Mesenchymal stem cell (in vitro differentiated cells and primary cell): ENCODE measurements around the gene ALPG.
"Not testable (repeated sequence)": the region's sequence is repeated elsewhere in the genome, so short reads cannot be mapped to it uniquely, and the experiment has no call there.

Source experiments
- DNase-seq: peaks from one replicate; pipeline ENCODE4 v3.0.0-alpha.2; 2013
- H2AFZ ChIP-seq: one replicate; pipeline ENCODE4 v1.6.1; 2013; ENCODE audit warnings: low read depth, mild to moderate bottlenecking, control low read depth, inconsistent platforms, low read length, moderate library complexity
- H2AK5ac ChIP-seq: 2 replicates; pipeline ENCODE4 v1.6.1; 2013; ENCODE audit warnings: low read length, moderate library complexity, mild to moderate bottlenecking, inconsistent platforms; ENCODE audit not compliant: severe bottlenecking
- H2BK120ac ChIP-seq: one replicate; pipeline ENCODE4 v1.6.1; 2013; ENCODE audit warnings: low read depth, mild to moderate bottlenecking, inconsistent platforms, low read length, moderate library complexity
- H2BK12ac ChIP-seq, 2 experiments: one replicate each; pipeline ENCODE4 v1.6.1; 2013; ENCODE audit warnings: inconsistent platforms in 2 of 2, low read length in 2 of 2, mild to moderate bottlenecking in 2 of 2, moderate library complexity in 2 of 2, control low read depth in 1 of 2
- H2BK15ac ChIP-seq: one replicate; pipeline ENCODE4 v1.6.1; 2013; ENCODE audit warnings: mild to moderate bottlenecking, low read depth, inconsistent platforms; ENCODE audit not compliant: poor library complexity, severe bottlenecking
- H2BK5ac ChIP-seq: 2 replicates; pipeline ENCODE4 v1.6.1; 2013; ENCODE audit warnings: low read depth, mild to moderate bottlenecking, low read length, control low read depth, inconsistent platforms; ENCODE audit not compliant: poor library complexity, severe bottlenecking
- H3K14ac ChIP-seq, 2 experiments: one replicate each; pipeline ENCODE4 v1.6.1; 2013; ENCODE audit warnings: inconsistent platforms in 2 of 2, low read length in 2 of 2, control low read depth in 1 of 2, mild to moderate bottlenecking in 1 of 2, moderate library complexity in 1 of 2
- H3K18ac ChIP-seq, 2 experiments: one replicate each; pipeline ENCODE4 v1.6.1; 2013; ENCODE audit warnings: inconsistent platforms in 2 of 2, low read length in 2 of 2, control low read depth in 1 of 2, low read depth in 1 of 2, mild to moderate bottlenecking in 1 of 2
- H3K23ac ChIP-seq, 2 experiments: one replicate each; pipeline ENCODE4 v1.6.1; 2013; ENCODE audit warnings: inconsistent platforms in 2 of 2, low read length in 2 of 2, mild to moderate bottlenecking in 2 of 2, moderate library complexity in 2 of 2, control low read depth in 1 of 2
- H3K27ac ChIP-seq: 2 replicates; pipeline ENCODE4 v1.5.1; 2013; ENCODE audit warnings: mild to moderate bottlenecking, moderate library complexity, low read length, control low read depth, inconsistent platforms; ENCODE audit not compliant: poor library complexity, severe bottlenecking
- H3K27me3 ChIP-seq, 2 experiments: 2 replicates each; pipeline versions ENCODE4 v1.6.1 to v1.7.0; 2013; ENCODE audit warnings: low read length in 2 of 2, mild to moderate bottlenecking in 2 of 2, moderate library complexity in 2 of 2, control low read depth in 1 of 2, inconsistent platforms in 1 of 2; ENCODE audit not compliant: control insufficient read depth in 1 of 2, insufficient read depth in 1 of 2
- H3K36me3 ChIP-seq, 2 experiments: 2 replicates each; pipeline versions ENCODE4 v1.6.1 to v1.7.0; 2013; ENCODE audit warnings: low read length in 2 of 2, control low read depth in 1 of 2, inconsistent platforms in 1 of 2, low read depth in 1 of 2, mild to moderate bottlenecking in 1 of 2; ENCODE audit not compliant: insufficient read depth in 2 of 2, control insufficient read depth in 1 of 2
- H3K4ac ChIP-seq, 2 experiments: one replicate each; pipeline ENCODE4 v1.6.1; 2013; ENCODE audit warnings: inconsistent platforms in 2 of 2, low read length in 2 of 2, mild to moderate bottlenecking in 2 of 2, moderate library complexity in 2 of 2, control low read depth in 1 of 2, low read depth in 1 of 2
- H3K4me1 ChIP-seq: 2 replicates; pipeline ENCODE4 v1.6.1; 2013; ENCODE audit warnings: low read depth, low read length, control low read depth; ENCODE audit not compliant: control insufficient read depth, insufficient read depth
- H3K4me2 ChIP-seq: 2 replicates; pipeline ENCODE4 v1.6.1; 2013; ENCODE audit warnings: low read length, mild to moderate bottlenecking, inconsistent platforms; ENCODE audit not compliant: poor library complexity, severe bottlenecking
- H3K4me3 ChIP-seq, 2 experiments: 2 replicates each; pipeline versions ENCODE4 v1.5.1 to v1.7.0; 2013; ENCODE audit warnings: low read length in 2 of 2, mild to moderate bottlenecking in 2 of 2, control low read depth in 1 of 2, low read depth in 1 of 2; ENCODE audit not compliant: insufficient read depth in 1 of 2
- H3K79me1 ChIP-seq: replicated peaks from 2 replicates; pipeline ENCODE4 v1.6.1; 2013; ENCODE audit warnings: mild to moderate bottlenecking, control low read depth, low read length, inconsistent platforms; ENCODE audit not compliant: poor library complexity, severe bottlenecking
- H3K9ac ChIP-seq: 2 replicates; pipeline ENCODE4 v1.7.0; 2013; ENCODE audit warnings: mild to moderate bottlenecking, low read length, moderate library complexity
- H3K9me3 ChIP-seq: 2 replicates; pipeline ENCODE4 v1.7.0; 2013; ENCODE audit warnings: mild to moderate bottlenecking, low read length; ENCODE audit not compliant: control insufficient read depth
- H4K8ac ChIP-seq: one replicate; pipeline ENCODE4 v1.6.1; 2013; ENCODE audit warnings: inconsistent platforms, mild to moderate bottlenecking, low read length, moderate library complexity
- H4K91ac ChIP-seq: one replicate; pipeline ENCODE4 v1.6.1; 2013; ENCODE audit warnings: mild to moderate bottlenecking, low read length, inconsistent platforms
- WGBS: methylation state at CpG from one replicate; pipeline ENCODE4 v1.1.7; 2013; ENCODE audit warnings: mixed read lengths; 5-methylcytosine and 5-hydroxymethylcytosine counted together

Gene ALPG

DNA sequence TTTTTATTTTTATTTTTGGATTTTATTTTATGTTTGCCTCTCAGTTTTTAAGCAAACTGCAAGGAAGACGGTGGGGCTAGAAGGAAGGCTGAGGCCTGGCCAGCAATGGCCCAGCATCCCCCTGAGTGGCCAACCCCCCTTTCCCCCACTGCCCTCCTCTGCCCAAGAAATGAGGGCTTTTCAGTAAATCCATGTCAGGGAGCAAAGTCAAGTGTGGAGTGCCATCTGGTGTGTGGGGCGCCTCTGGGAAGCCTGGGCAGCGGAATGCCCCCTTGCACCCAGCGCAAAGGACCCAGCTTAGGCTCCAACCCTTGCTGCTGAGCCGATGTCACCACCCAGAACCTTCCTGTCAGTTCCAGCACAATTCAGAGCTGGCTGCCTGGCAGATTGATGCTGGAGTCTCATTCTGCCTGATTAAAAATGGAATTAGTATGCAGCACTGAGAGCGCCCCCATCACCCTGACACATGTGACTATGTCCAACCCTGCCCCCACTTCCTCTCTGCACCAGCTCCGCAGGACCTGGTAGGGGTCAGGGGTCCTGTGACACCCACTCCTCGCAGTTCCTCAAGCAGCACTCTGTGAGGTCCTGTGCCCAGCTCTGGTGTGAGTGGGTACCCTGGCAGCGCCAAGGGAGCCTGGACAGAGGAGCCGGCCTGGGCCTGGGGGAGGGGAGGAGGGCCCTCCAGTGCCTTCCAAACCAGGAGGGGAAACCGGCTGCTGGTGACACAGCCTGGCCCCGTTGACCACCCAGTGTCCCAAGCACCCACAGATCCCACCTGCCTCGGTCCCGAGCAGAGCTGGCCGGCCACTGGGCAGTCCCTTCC is 37.3 kb upstream of the ALPG start:
- DNase-seq = no peak
- Histone ChIP-seq H3K4me1 (peaks cover 21% of the 10 kb centered on the region), H3K4me2 (no peak overlapping the region), H3K18ac (no peak overlapping the region), H3K79me1 (no peaks in the 10 kb centered on the region), H2AK5ac (no peak overlapping the region), H3K4ac (no peak overlapping the region), H3K9ac (no peak overlapping the region), H2AFZ (no peak overlapping the region), H3K23ac (no peak overlapping the region), H3K9me3 (no peaks in the 10 kb centered on the region), H3K4me3 (no peak overlapping the region), H3K27ac (no peak overlapping the region), H3K36me3 (no peaks in the 10 kb centered on the region), H4K8ac (no peak overlapping the region), H2BK15ac (no peak overlapping the region), H2BK120ac (no peak overlapping the region), H2BK12ac (no peak overlapping the region), H4K91ac (no peak overlapping the region), H3K14ac (no peak overlapping the region), H2BK5ac (no peak overlapping the region), H3K27me3 (peaks cover 5 to 9% of the 10 kb centered on the region in 2 experiments)
- WGBS = 92% methylated on average over 15 of the region's 15 CpGs

DNA sequence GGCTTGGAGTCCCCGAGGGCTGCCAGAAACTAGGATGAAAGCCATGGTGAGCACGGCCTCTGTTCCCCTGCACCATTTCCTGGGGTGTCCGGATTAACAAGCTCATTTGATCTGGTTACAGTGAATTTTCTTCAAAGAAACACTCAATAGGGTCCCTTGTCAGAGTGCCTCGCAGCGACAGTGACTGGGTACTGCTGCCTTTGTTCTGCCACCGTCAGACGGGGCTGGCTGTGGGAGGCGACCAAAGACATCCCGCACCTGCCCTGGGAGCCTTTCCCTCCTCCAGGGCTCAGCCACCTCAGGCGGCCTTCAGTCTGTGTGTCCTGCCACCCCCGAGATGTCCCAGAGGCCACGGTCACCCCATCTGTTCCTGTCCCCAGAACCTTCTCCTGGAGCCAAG is 36.6 kb upstream of the ALPG start:
- not testable (repeated sequence) for H3K9ac ChIP-seq, H2BK15ac ChIP-seq, DNase-seq, H2AK5ac ChIP-seq, H3K79me1 ChIP-seq, H3K36me3 ChIP-seq, H3K18ac ChIP-seq, H4K8ac ChIP-seq, H4K91ac ChIP-seq, H3K4me2 ChIP-seq, H2BK5ac ChIP-seq, H3K9me3 ChIP-seq, H3K4ac ChIP-seq, H3K23ac ChIP-seq, H3K27ac ChIP-seq, H3K4me3 ChIP-seq, H2BK120ac ChIP-seq, H2AFZ ChIP-seq, H2BK12ac ChIP-seq, H3K14ac ChIP-seq
- H3K27me3 ChIP-seq = peaks cover 12 to 14% of the 10 kb centered on the region in 2 experiments
- peaks cover 14% of the 10 kb centered on the region for H3K4me1 ChIP-seq
- 40% methylated on average over 1 of the region's 12 CpGs for WGBS

GRCh38 chr2:232372231-232373208 is 34.1 kb upstream of the ALPG start:
- H4K8ac ChIP-seq = no peak overlapping the region
- no peak overlapping the region for H3K4ac ChIP-seq
- H3K23ac ChIP-seq = no peak overlapping the region
- H4K91ac ChIP-seq = no peak overlapping the region
- H2AFZ ChIP-seq = no peak overlapping the region
- no peaks in the 10 kb centered on the region for H3K36me3 ChIP-seq
- peaks cover 27 to 29% of the 10 kb centered on the region in 2 experiments for H3K27me3 ChIP-seq
- H3K4me3 ChIP-seq = no peak overlapping the region
- no peak overlapping the region for H3K27ac ChIP-seq
- H2BK15ac ChIP-seq = no peak overlapping the region
- no peak overlapping the region for H3K14ac ChIP-seq
- 89% methylated on average over 17 of the region's 18 CpGs for WGBS
- peaks cover 3% of the 10 kb centered on the region for H3K4me1 ChIP-seq
- no peak overlapping the region for H3K4me2 ChIP-seq
- peak; percentile 62 for DNase-seq
- no peak overlapping the region for H3K18ac ChIP-seq
- no peak overlapping the region for H2AK5ac ChIP-seq
- H3K9me3 ChIP-seq = no peaks in the 10 kb centered on the region
- H3K79me1 ChIP-seq = no peaks in the 10 kb centered on the region
- no peak overlapping the region for H2BK5ac ChIP-seq
- H2BK120ac ChIP-seq = no peak overlapping the region
- H3K9ac ChIP-seq = no peak overlapping the region
- no peak overlapping the region for H2BK12ac ChIP-seq

- 80% methylated on average over 1 of the region's 1 CpG for WGBS
- Histone ChIP-seq H3K4ac (no peak overlapping the region), H3K9ac (no peak overlapping the region)
Measured at GRCh38 chr2:232374356-232374755, 32.3 kb upstream of the ALPG start.

More at GRCh38 chr2:232374356-232374755, 32.3 kb upstream of the ALPG start:
- Histone ChIP-seq H3K27ac (no peak overlapping the region), H3K9me3 (no peaks in the 10 kb centered on the region), H3K4me2 (no peak overlapping the region), H3K4me3 (no peak overlapping the region), H2BK12ac (no peak overlapping the region), H3K18ac (no peak overlapping the region), H3K23ac (no peak overlapping the region), H2BK15ac (no peak overlapping the region), H4K91ac (no peak overlapping the region), H2BK120ac (no peak overlapping the region), H4K8ac (no peak overlapping the region), H3K36me3 (no peaks in the 10 kb centered on the region), H3K4me1 (no peaks in the 10 kb centered on the region), H2AFZ (no peak overlapping the region), H2AK5ac (no peak overlapping the region), H3K14ac (no peak overlapping the region), H2BK5ac (no peak overlapping the region), H3K27me3 (peaks cover 37 to 38% of the 10 kb centered on the region in 2 experiments), H3K79me1 (no peaks in the 10 kb centered on the region)
- DNase-seq = no peak
